ENCODE measurements around the gene CPNE5. TPM values are rescaled to one million over a fixed set of nuclear protein-coding genes. Genes with fewer than 3 reads are reported as not detected.
A peak's percentile ranks its signal among the peaks of the same experiment; 100 is the strongest.

CPNE5 gene
- total RNA-seq, 1 experiment from 2014 or later: 0.44 TPM

GRCh38 chr6:36886950-36887618 lies 47.8 kb upstream of the CPNE5 start:
- DNase-seq (ENCODE audit: low read depth, low spot score) (no peak), ATAC-seq (no peak)
- CTCF ChIA-PET: interaction anchor here (0.6 kb wide), 1 partner anchor 131 kb away, joined by 10 read pairs; no protein-coding TSS in a partner anchor
- in situ Hi-C loops (cut with HindIII; ENCODE audit: low pct_unique_long_range_greater_than_20kb, low sequenced_read_pairs) (no loop called here), intact Hi-C loops (cut with micrococcal nuclease; ENCODE audit: unreplicated experiment) (loop anchor here (10.0 kb wide), 1 partner anchor 98 kb away; the partner anchor contains the start of gene MTCH1)
- Histone ChIP-seq H3K36me3 (ENCODE audit: control insufficient read depth, insufficient read depth, low read length) (no peaks in the 10 kb centered on the region), H3K27me3 (ENCODE audit: control insufficient read depth, insufficient read depth, low read length) (no peaks in the 10 kb centered on the region), H3K27ac (ENCODE audit: low read length) (peak overlapping the region; percentile 98), H3K9me3 (ENCODE audit: control insufficient read depth, insufficient read depth, low read depth, low read length) (no peaks in the 10 kb centered on the region), H3K4me3 (ENCODE audit: low read depth in 2 of 2, low read length in 2 of 2) (peak overlapping the region; percentile 73 to 100), H3K4me1 (ENCODE audit: control insufficient read depth, insufficient read depth, low read length) (peaks cover 8% of the 10 kb centered on the region; the same call in 1 of the 2 replicates)
- no TSS peak for BruUV-seq (replicated peaks)
- POLR2A ChIA-PET: no interaction called here
- TF ChIP-seq POLR2AphosphoS5 (IDR thresholded peaks at IDR 0.05; ENCODE audit: low read depth, low read length) (no peak), TCF7L2 (IDR thresholded peaks at IDR 0.05; ENCODE audit: low read depth, low read length) (no peak)
- TF ChIP-seq, protein P1, sequence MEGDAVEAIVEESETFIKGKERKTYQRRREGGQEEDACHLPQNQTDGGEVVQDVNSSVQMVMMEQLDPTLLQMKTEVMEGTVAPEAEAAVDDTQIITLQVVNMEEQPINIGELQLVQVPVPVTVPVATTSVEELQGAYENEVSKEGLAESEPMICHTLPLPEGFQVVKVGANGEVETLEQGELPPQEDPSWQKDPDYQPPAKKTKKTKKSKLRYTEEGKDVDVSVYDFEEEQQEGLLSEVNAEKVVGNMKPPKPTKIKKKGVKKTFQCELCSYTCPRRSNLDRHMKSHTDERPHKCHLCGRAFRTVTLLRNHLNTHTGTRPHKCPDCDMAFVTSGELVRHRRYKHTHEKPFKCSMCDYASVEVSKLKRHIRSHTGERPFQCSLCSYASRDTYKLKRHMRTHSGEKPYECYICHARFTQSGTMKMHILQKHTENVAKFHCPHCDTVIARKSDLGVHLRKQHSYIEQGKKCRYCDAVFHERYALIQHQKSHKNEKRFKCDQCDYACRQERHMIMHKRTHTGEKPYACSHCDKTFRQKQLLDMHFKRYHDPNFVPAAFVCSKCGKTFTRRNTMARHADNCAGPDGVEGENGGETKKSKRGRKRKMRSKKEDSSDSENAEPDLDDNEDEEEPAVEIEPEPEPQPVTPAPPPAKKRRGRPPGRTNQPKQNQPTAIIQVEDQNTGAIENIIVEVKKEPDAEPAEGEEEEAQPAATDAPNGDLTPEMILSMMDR (IDR thresholded peaks at IDR 0.05): no peak

- Histone ChIP-seq H3K4me3 (ENCODE audit: low read depth in 2 of 2, low read length in 2 of 2) (peak within 1 kb of the TSS; percentile 73 to 100), H3K9me3 (ENCODE audit: control insufficient read depth, insufficient read depth, low read depth, low read length) (peaks cover 3% of the 10 kb centered on the region; the same call in 1 of the 2 replicates), H3K27me3 (ENCODE audit: control insufficient read depth, insufficient read depth, low read length) (no peaks in the 10 kb centered on the region), H3K4me1 (ENCODE audit: control insufficient read depth, insufficient read depth, low read length) (peaks cover 8% of the 10 kb centered on the region; the same call in 1 of the 2 replicates), H3K27ac (ENCODE audit: low read length) (peak within 1 kb of the TSS; percentile 98), H3K36me3 (ENCODE audit: control insufficient read depth, insufficient read depth, low read length) (no peaks in the 10 kb centered on the region)
- DNase-seq (ENCODE audit: low read depth, low spot score) (peak; percentile 89), ATAC-seq (peak; percentile 100)
- CTCF ChIA-PET: interaction anchor here (0.7 to 2.1 kb wide), 2 partner anchors 28 to 132 kb away, joined by 4 to 15 read pairs; no protein-coding TSS in a partner anchor
- BruUV-seq (replicated peaks): no TSS peak
- POLR2A ChIA-PET: interaction anchor here (0.8 kb wide), 1 partner anchor 16 kb away, joined by 8 read pairs; no protein-coding TSS in a partner anchor
- intact Hi-C loops (cut with micrococcal nuclease; ENCODE audit: unreplicated experiment): loop anchor here (2.0 to 10.0 kb wide), 2 partner anchors 99 to 133 kb away; partner anchors contain the start of gene MTCH1
- in situ Hi-C loops (cut with HindIII; ENCODE audit: low pct_unique_long_range_greater_than_20kb, low sequenced_read_pairs): no loop called here
- TF ChIP-seq, protein P1 (IDR thresholded peaks at IDR 0.05): peak; percentile 89
- TF ChIP-seq POLR2AphosphoS5 (IDR thresholded peaks at IDR 0.05; ENCODE audit: low read depth, low read length): peak; percentile 75
- TF ChIP-seq SIN3A (IDR thresholded peaks at IDR 0.05; ENCODE audit: borderline replicate concordance, insufficient read depth, low read depth, low read length): peak; percentile 99
- no peak for TF ChIP-seq TCF7L2 (IDR thresholded peaks at IDR 0.05; ENCODE audit: low read depth, low read length)
These were observed 46.5 kb upstream of the CPNE5 start, which contains the start of gene C6orf89 for GRCh38 chr6:36885461-36886401. TSS of gene C6orf89 (plus strand) at chr6:36885952. CDS start at chr6:36899445, 13,493 bp downstream.

Measured in Panc1 (cell line).